Measurements from ENCODE around the gene MAN2B2.

MAN2B2 gene

DNA sequence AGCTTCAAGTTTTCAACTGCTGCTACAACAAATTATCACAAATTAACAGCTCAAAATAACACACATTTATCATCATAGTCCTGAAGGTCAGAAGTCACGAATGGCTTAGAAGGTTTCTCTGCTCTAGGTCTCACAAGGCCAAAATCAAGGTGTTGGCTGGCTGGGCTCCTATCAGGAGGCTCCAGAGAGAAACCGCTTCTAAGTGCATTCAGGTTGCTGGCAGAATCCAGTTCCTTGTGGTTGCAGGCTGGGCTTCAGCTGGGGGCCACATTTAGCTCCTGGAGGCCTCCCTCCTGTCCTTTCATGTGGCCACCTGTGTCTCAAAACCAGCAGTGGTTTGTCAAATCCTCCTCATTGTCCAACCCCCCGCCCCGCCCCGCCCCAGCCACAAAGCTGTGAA is 80.9 kb downstream of the MAN2B2 start:
- Histone ChIP-seq H3K27ac (ENCODE audit: low read depth, low read length) (no peak overlapping the region), H3K9ac (ENCODE audit: low read length) (no peak overlapping the region), H3K79me2 (ENCODE audit: insufficient read depth, low read length) (no peaks in the 10 kb centered on the region), H2AFZ (ENCODE audit: low read depth, low read length, severe bottlenecking) (no peak overlapping the region), H3K9me3 (ENCODE audit: insufficient read depth, low read length) (no peaks in the 10 kb centered on the region), H3F3A (ENCODE audit: insufficient read depth) (no peaks in the 10 kb centered on the region), H3K9me2 (replicated peaks; ENCODE audit: insufficient read depth, low read length) (no peaks in the 10 kb centered on the region), H4K20me1 (ENCODE audit: low read depth, low read length) (no peaks in the 10 kb centered on the region), H3K4me3 (ENCODE audit: insufficient read depth, low read length, poor library complexity, severe bottlenecking) (no peak overlapping the region), H3K27me3 (ENCODE audit: low read length) (no peaks in the 10 kb centered on the region), H3K4me2 (ENCODE audit: low read depth, low read length, poor library complexity, severe bottlenecking) (no peak overlapping the region), H3K36me3 (ENCODE audit: low read length) (no peaks in the 10 kb centered on the region)
- TF ChIP-seq EZH2phosphoT487 (conservative IDR thresholded peaks at IDR 0.05; ENCODE audit: low read length) = no peak
- TF ChIP-seq, protein P1, sequence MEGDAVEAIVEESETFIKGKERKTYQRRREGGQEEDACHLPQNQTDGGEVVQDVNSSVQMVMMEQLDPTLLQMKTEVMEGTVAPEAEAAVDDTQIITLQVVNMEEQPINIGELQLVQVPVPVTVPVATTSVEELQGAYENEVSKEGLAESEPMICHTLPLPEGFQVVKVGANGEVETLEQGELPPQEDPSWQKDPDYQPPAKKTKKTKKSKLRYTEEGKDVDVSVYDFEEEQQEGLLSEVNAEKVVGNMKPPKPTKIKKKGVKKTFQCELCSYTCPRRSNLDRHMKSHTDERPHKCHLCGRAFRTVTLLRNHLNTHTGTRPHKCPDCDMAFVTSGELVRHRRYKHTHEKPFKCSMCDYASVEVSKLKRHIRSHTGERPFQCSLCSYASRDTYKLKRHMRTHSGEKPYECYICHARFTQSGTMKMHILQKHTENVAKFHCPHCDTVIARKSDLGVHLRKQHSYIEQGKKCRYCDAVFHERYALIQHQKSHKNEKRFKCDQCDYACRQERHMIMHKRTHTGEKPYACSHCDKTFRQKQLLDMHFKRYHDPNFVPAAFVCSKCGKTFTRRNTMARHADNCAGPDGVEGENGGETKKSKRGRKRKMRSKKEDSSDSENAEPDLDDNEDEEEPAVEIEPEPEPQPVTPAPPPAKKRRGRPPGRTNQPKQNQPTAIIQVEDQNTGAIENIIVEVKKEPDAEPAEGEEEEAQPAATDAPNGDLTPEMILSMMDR (IDR thresholded peaks at IDR 0.05; ENCODE audit: insufficient read depth, low read length, poor library complexity, severe bottlenecking) = no peak

DNA sequence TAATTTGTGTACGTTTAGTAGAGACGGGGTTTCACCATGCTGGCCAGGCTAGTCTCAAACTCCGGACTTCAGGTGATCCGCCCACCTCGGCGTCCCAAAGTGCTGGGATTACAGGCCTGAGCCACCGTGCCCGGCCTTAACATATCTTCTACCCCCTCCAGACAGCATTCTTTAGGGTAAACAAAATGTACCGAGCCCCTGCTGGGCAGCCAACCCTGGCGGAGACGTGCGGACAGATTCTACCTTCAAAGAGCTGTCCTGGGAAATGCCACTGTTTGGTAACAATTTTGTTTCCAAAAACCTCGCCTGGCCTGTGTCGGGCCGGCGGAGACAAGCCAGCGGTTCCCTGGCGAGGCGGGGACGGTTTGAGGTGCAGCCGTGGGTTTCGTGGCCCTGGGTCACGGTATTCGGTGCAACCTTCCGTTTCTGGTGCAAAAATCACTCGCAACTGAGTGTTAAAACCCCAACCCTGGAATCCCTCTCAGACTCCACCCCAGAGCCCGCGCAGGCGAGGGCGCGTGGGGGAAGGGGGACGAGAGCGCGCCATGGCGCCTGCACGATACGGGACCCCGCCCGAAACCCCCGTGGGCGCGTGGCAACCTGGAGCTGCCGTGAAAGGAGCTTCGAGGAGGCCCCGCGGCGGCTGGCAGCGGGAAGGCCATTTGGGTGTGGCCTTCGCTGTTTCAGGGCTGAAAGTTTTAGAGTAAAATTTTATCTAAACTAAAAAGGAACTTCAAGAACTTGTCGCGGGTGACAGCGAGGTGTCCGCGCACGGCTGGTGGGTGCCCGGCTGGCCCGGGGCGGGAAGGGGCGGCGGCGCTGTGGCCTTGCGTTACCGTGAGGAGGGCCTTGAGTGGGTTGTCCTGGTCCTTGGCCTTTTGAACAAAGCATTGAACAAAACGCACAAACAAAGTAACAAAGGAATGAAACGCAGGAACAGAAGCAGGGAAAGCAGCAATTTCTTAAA is 82.5 kb downstream of the MAN2B2 start:
- Histone ChIP-seq H2AFZ (ENCODE audit: low read depth, low read length, severe bottlenecking) (no peak overlapping the region), H3K9ac (ENCODE audit: low read length) (no peak overlapping the region), H3K4me3 (ENCODE audit: insufficient read depth, low read length, poor library complexity, severe bottlenecking) (no peak overlapping the region), H3K9me2 (replicated peaks; ENCODE audit: insufficient read depth, low read length) (no peaks in the 10 kb centered on the region), H3K27me3 (ENCODE audit: low read length) (no peaks in the 10 kb centered on the region), H3F3A (ENCODE audit: insufficient read depth) (no peaks in the 10 kb centered on the region), H3K79me2 (ENCODE audit: insufficient read depth, low read length) (no peaks in the 10 kb centered on the region), H3K27ac (ENCODE audit: low read depth, low read length) (no peak overlapping the region), H3K4me2 (ENCODE audit: low read depth, low read length, poor library complexity, severe bottlenecking) (no peak overlapping the region), H3K36me3 (ENCODE audit: low read length) (no peaks in the 10 kb centered on the region), H3K9me3 (ENCODE audit: insufficient read depth, low read length) (no peaks in the 10 kb centered on the region), H4K20me1 (ENCODE audit: low read depth, low read length) (no peaks in the 10 kb centered on the region)
- no peak for TF ChIP-seq EZH2phosphoT487 (conservative IDR thresholded peaks at IDR 0.05; ENCODE audit: low read length)
- TF ChIP-seq, protein P1 (IDR thresholded peaks at IDR 0.05; ENCODE audit: insufficient read depth, low read length, poor library complexity, severe bottlenecking) = no peak

DNA sequence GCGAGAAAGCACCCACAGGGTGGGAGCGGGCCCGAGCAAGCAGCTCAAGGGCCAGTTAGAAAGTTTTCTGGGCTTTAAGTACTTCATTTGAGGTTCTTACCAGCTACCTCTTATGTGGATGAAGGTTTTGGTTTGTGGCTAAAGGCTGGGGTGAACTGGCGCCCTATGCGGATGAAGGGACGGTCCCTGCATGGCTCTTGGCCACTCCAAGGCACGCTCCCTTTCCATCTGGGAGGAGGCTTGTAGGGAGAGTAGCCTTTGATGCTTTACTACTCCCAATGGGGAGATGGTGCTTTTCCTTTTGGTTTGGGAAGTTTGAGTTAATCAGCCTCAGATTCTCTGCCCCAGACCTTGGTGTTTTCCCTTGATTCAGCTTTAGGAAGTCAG is 83.2 kb downstream of the MAN2B2 start:
- Histone ChIP-seq H3K4me3 (ENCODE audit: insufficient read depth, low read length, poor library complexity, severe bottlenecking) (no peak overlapping the region), H4K20me1 (ENCODE audit: low read depth, low read length) (no peaks in the 10 kb centered on the region), H2AFZ (ENCODE audit: low read depth, low read length, severe bottlenecking) (no peak overlapping the region), H3K9me3 (ENCODE audit: insufficient read depth, low read length) (no peaks in the 10 kb centered on the region), H3K9me2 (replicated peaks; ENCODE audit: insufficient read depth, low read length) (no peaks in the 10 kb centered on the region), H3K27ac (ENCODE audit: low read depth, low read length) (no peak overlapping the region), H3K27me3 (ENCODE audit: low read length) (no peaks in the 10 kb centered on the region), H3K9ac (ENCODE audit: low read length) (no peak overlapping the region), H3F3A (ENCODE audit: insufficient read depth) (no peaks in the 10 kb centered on the region), H3K79me2 (ENCODE audit: insufficient read depth, low read length) (no peaks in the 10 kb centered on the region), H3K36me3 (ENCODE audit: low read length) (no peaks in the 10 kb centered on the region), H3K4me2 (ENCODE audit: low read depth, low read length, poor library complexity, severe bottlenecking) (no peak overlapping the region)
- TF ChIP-seq EZH2phosphoT487 (conservative IDR thresholded peaks at IDR 0.05; ENCODE audit: low read length) = no peak
- TF ChIP-seq, protein P1 (IDR thresholded peaks at IDR 0.05; ENCODE audit: insufficient read depth, low read length, poor library complexity, severe bottlenecking) = no peak
